GM12878 (cell line): ENCODE results near the gene FAM9C. TPM values are rescaled to one million over a fixed set of nuclear protein-coding genes. Genes with fewer than 3 reads are reported as not detected.
A peak's percentile ranks its signal among the peaks of the same experiment; 100 is the strongest.

Source experiments
- ATAC-seq: fragments of 200-7000 bp; cut with Tn5 transposase; 3 replicates; pipeline ENCODE4 v1.9.1; 2020; ENCODE audit warnings: mild to moderate bottlenecking, moderate library complexity
- BruUV-seq: library from RNA; stranded (reverse); fragments of 400-500 nt; replicated peaks from 2 replicates; lab custom pipeline; 2021; lab: Mats Ljungman, UMichigan
- CTCF ChIA-PET: fragments of 300-600 bp; sonication (Branson Sonifier 250); formaldehyde crosslinking; extraction: SDS; loops from one replicate; lab custom pipeline; 2021; ENCODE audit warnings: inconsistent platforms; lab: Yijun Ruan, JAX
- POLR2A ChIA-PET: fragments of 350-600 bp; formaldehyde crosslinking; extraction: SDS; loops from one replicate; lab custom pipeline; 2021; ENCODE audit warnings: inconsistent platforms; lab: Charles Lee
- RAD21 ChIA-PET: fragments of 300-600 bp; sonication (Branson Sonifier 250); formaldehyde crosslinking; loops from one replicate; lab custom pipeline; 2023; ENCODE audit warnings: antibody characterized with exemption; ENCODE audit not compliant: unreplicated experiment; lab: Charles Lee
- SMC1A ChIA-PET: fragments of 300-600 bp; sonication (Branson Sonifier 250); formaldehyde crosslinking; loops from one replicate; lab custom pipeline; 2023; ENCODE audit not compliant: unreplicated experiment, uncharacterized antibody; lab: Charles Lee
- DNase-seq: peaks from one replicate; pipeline ENCODE4 v3.0.0-alpha.2; 2011; ENCODE audit warnings: low read depth, low spot score
- FAIRE-seq: peaks from 3 replicates; lab custom pipeline; 2011; peaks lifted over from hg19 to GRCh38; lab: Jason Lieb, UNC
- H2AFZ ChIP-seq: 2 replicates; pipeline ENCODE4 v1.6.0; 2011; ENCODE audit warnings: low read depth, low read length, control low read depth; ENCODE audit not compliant: control insufficient read depth
- H3K27ac ChIP-seq: 2 replicates; pipeline ENCODE4 v1.5.1; 2011; ENCODE audit warnings: control low read depth; ENCODE audit not compliant: control insufficient read depth, insufficient read depth
- H3K27me3 ChIP-seq, 2 experiments: replicated peaks in 1 of 2; 2 replicates each; pipeline versions ENCODE4 v1.6.0 to v1.6.1; 2011; ENCODE audit warnings: low read length in 1 of 2; ENCODE audit not compliant: control insufficient read depth in 2 of 2, insufficient read depth in 2 of 2
- H3K36me3 ChIP-seq, 2 experiments: 2 replicates each; pipeline ENCODE4 v1.5.1; 2011; ENCODE audit warnings: low read length in 1 of 2; ENCODE audit not compliant: control insufficient read depth in 2 of 2, insufficient read depth in 2 of 2
- H3K4me1 ChIP-seq: 2 replicates; pipeline ENCODE4 v1.6.1; 2011; ENCODE audit warnings: mild to moderate bottlenecking, low read length, moderate library complexity, mixed read lengths; ENCODE audit not compliant: control insufficient read depth, insufficient read depth
- H3K4me2 ChIP-seq: 2 replicates; pipeline ENCODE4 v1.6.0; 2011; ENCODE audit warnings: control low read depth; ENCODE audit not compliant: control insufficient read depth, insufficient read depth
- H3K4me3 ChIP-seq: fragments of 200-600 bp; sonication (generic); 2 replicates; pipeline ENCODE4 v1.5.1; 2016
- H3K79me2 ChIP-seq: 2 replicates; pipeline ENCODE4 v1.6.0; 2011; ENCODE audit warnings: low read length; ENCODE audit not compliant: control insufficient read depth, insufficient read depth
- H3K9ac ChIP-seq: 2 replicates; pipeline ENCODE4 v1.8.0; 2011; ENCODE audit warnings: low read length, control low read depth, mixed read lengths; ENCODE audit not compliant: control insufficient read depth, insufficient read depth
- H3K9me3 ChIP-seq: replicated peaks from 3 replicates; pipeline ENCODE4 v1.5.1; 2011; ENCODE audit warnings: mild to moderate bottlenecking, low read length; ENCODE audit not compliant: control insufficient read depth, insufficient read depth
- H4K20me1 ChIP-seq: 2 replicates; pipeline ENCODE4 v1.6.0; 2011; ENCODE audit not compliant: control insufficient read depth, insufficient read depth
- CHD2 ChIP-seq: IDR thresholded peaks from 2 replicates; pipeline ENCODE4 v1.6.1; 2011; ENCODE audit warnings: low read depth, low read length, improper control_type of control experiment, borderline replicate concordance
- CREB1 ChIP-seq: IDR thresholded peaks from 2 replicates; pipeline ENCODE4 v1.6.1; 2012; ENCODE audit warnings: low read depth, mild to moderate bottlenecking, inconsistent platforms
- EED ChIP-seq: sonication (generic); IDR thresholded peaks from 2 replicates; pipeline ENCODE4 v1.6.1; 2016; ENCODE audit warnings: antibody characterized with exemption, low read depth
- EGR1 ChIP-seq, 2 experiments: IDR thresholded peaks; 1 replicate in 1 of 2; 2 replicates in 1 of 2; pipeline ENCODE4 v1.6.1; 2011 to 2012; ENCODE audit warnings: low read depth in 2 of 2, low read length in 2 of 2, borderline replicate concordance in 1 of 2, mild to moderate bottlenecking in 1 of 2, moderate library complexity in 1 of 2
- FOS ChIP-seq: IDR thresholded peaks from 3 replicates; pipeline ENCODE4 v1.6.1; 2011; ENCODE audit warnings: borderline replicate concordance; ENCODE audit not compliant: insufficient read length; ENCODE audit errors: extremely low read depth
- FOXM1 ChIP-seq: IDR thresholded peaks from 2 replicates; pipeline ENCODE4 v1.6.1; 2012; ENCODE audit warnings: low read depth, mild to moderate bottlenecking, inconsistent platforms, low read length, moderate library complexity
- GABPA ChIP-seq: IDR thresholded peaks from 2 replicates; pipeline ENCODE4 v1.6.1; 2014; ENCODE audit warnings: antibody characterized with exemption, low read depth, mild to moderate bottlenecking, inconsistent platforms
- GATAD2B ChIP-seq: fragments of 450-650 bp; conservative IDR thresholded peaks from 2 replicates; pipeline ENCODE4 v1.6.1; 2017; ENCODE audit warnings: low read depth, mild to moderate bottlenecking, moderate library complexity
- JUND ChIP-seq: IDR thresholded peaks from 2 replicates; pipeline ENCODE4 v1.6.1; 2012; ENCODE audit warnings: low read depth, mild to moderate bottlenecking, low read length, improper control_type of control experiment, moderate library complexity
- KLF5 ChIP-seq: fragments of 450-650 bp; IDR thresholded peaks from 2 replicates; pipeline ENCODE4 v1.6.1; 2014; ENCODE audit warnings: mild to moderate bottlenecking; ENCODE audit not compliant: partially characterized antibody
- MEF2A ChIP-seq: IDR thresholded peaks from 2 replicates; pipeline ENCODE4 v1.6.1; 2011; ENCODE audit warnings: low read depth, mild to moderate bottlenecking, low read length, moderate library complexity; ENCODE audit not compliant: insufficient read depth
- MTA3 ChIP-seq: IDR thresholded peaks from 2 replicates; pipeline ENCODE4 v1.6.1; 2012; ENCODE audit warnings: low read length, inconsistent platforms, borderline replicate concordance
- MYB ChIP-seq: fragments of 150-350 bp; IDR thresholded peaks from 2 replicates; pipeline ENCODE4 v1.6.1; 2014; ENCODE audit warnings: mild to moderate bottlenecking, low read depth, low read length, borderline replicate concordance
- NFXL1 ChIP-seq: fragments of 450-650 bp; IDR thresholded peaks from 2 replicates; pipeline ENCODE4 v1.6.1; 2017; ENCODE audit warnings: antibody characterized with exemption, mild to moderate bottlenecking, borderline replicate concordance
- YY1 ChIP-seq: IDR thresholded peaks from 2 replicates; pipeline ENCODE4 v1.6.1; 2011; ENCODE audit warnings: low read depth, mild to moderate bottlenecking, low read length
- WGBS: methylation state at CpG from one replicate; pipeline ENCODE4 v1.1.6; 2016; ENCODE audit warnings: low lambda C conversion rate; ENCODE audit not compliant: insufficient replicate concordance, insufficient coverage; ENCODE audit errors: missing lambda C conversion rate; 5-methylcytosine and 5-hydroxymethylcytosine counted together
- in situ Hi-C: fragments of 300-500 bp; cut with MboI; formaldehyde crosslinking; loops from 9 replicates; pipeline ENCODE4 v1.14.3; 2018; ENCODE audit warnings: mixed read lengths
- intact Hi-C: fragments of 100-400 bp; cut with micrococcal nuclease; formaldehyde crosslinking; loops from one replicate; pipeline ENCODE4 v1.14.2; 2022; ENCODE audit not compliant: unreplicated experiment
- polyA plus RNA-seq, 11 experiments: library from polyadenylated mRNA; depleted of rRNA in 4 of 11; unstranded in 6 of 11; stranded (reverse) in 5 of 11; fragments of >200 nt; fragmentation: Nextera tagmentation in 4 of 11; fragmentation: Illumina TruSeq in 1 of 11; extraction: Ambion mirVana in 4 of 11; extraction: Trizol in 1 of 11; gene quantifications; 1 replicate in 1 of 11; 2 replicates in 10 of 11; pipeline versions ENCODE4 v1.2.1 to v1.2.3, GENCODE V29; 2011 to 2016; ENCODE audit warnings: inconsistent platforms in 2 of 11, missing spikeins in 2 of 11, low read depth in 1 of 11
- total RNA-seq, 4 experiments: library from RNA; depleted of rRNA in 3 of 4; stranded (reverse); fragments of >200 nt in 3 of 4; fragmentation: Illumina TruSeq in 1 of 4; extraction: Trizol in 1 of 4; gene quantifications; 2 replicates each; pipeline versions ENCODE4 v1.2.1 to v1.2.3, GENCODE V29; 2013 to 2021
- TF ChIP-seq, protein P1 (sequence below), 3 experiments: IDR thresholded peaks in 2 of 3; conservative IDR thresholded peaks in 1 of 3; 2 replicates each; pipeline ENCODE4 v1.5.1; 2011; ENCODE audit warnings: low read depth in 3 of 3, low read length in 3 of 3, mild to moderate bottlenecking in 3 of 3, control low read depth in 2 of 3, moderate library complexity in 2 of 3, inconsistent platforms in 1 of 3, mixed read lengths in 1 of 3; ENCODE audit not compliant: control insufficient read depth in 2 of 3, insufficient read depth in 1 of 3; ENCODE audit errors: extremely low read depth in 1 of 3
- TF ChIP-seq, protein P2 (sequence below): fragments of 450-650 bp; IDR thresholded peaks from 2 replicates; pipeline ENCODE4 v1.6.1; 2016; ENCODE audit warnings: mild to moderate bottlenecking

FAM9C gene
- total and polyA plus RNA-seq, 10 of the 15 experiments (the other 5 are each of a cell fraction or from before 2014, with no cell fraction given): 0.01 to 0.03 TPM; not detected in 8

DNA sequence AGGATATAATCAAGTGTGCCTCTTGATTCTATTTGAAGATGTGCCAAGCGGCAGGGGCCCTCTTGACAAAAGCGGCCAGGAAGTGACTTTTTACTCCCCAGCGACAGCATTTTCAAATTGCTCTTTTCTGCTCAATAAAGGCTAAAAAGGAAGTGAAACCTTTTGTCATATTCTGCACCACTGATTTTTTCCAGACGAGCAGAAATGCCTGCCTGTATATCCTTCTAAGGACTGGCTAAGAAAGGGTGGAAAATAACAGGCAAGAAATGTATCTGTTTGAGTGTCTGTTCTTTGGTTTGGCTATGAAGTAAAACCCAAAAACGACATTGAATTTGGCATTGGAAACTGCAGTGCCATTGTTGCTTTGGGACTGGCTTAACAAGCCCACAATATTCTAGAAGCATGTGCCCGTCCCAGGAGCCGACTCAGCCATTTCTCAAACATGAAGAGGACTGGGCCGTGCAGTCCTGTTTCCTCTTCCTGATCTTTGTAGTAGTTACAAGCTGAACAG is 44.1 kb downstream of the FAM9C start:
- peak; percentile 47 for FAIRE-seq
- intact Hi-C loops (loop anchor here (1.0 to 10.0 kb wide), 5 partner anchors 14 to 487 kb away; no protein-coding TSS in a partner anchor), in situ Hi-C loops (loop anchor here (5.0 kb wide), 2 partner anchors 53 to 87 kb away; no protein-coding TSS in a partner anchor)
- H3K9ac ChIP-seq: peak overlapping the region; percentile 48
- H3K4me2 ChIP-seq: peak overlapping the region; percentile 72
- DNase-seq: peak; percentile 90
- POLR2A ChIA-PET: interaction anchor here (1.2 to 17.2 kb wide), 8 partner anchors 12 to 84 kb away, joined by 3 to 280 read pairs (median 10); no protein-coding TSS in a partner anchor
- SMC1A ChIA-PET: interaction anchor here (0.7 to 25.1 kb wide), 12 partner anchors 11 to 489 kb away, joined by 3 to 847 read pairs (median 6); partner anchors contain the start of gene TMSB4X
- no peaks in the 10 kb centered on the region; the same call in none of the 2 replicates for H3K79me2 ChIP-seq
- H3K27me3 ChIP-seq: no peaks in the 10 kb centered on the region
- RAD21 ChIA-PET: interaction anchor here (0.9 to 22.5 kb wide), 15 partner anchors 9 to 487 kb away, joined by 3 to 689 read pairs (median 10); partner anchors contain the start of gene TMSB4X
- H3K27ac ChIP-seq: peak overlapping the region; percentile 91
- peak; percentile 52 for ATAC-seq
- CTCF ChIA-PET: interaction anchor here (0.7 to 12.2 kb wide), 11 partner anchors 16 to 255 kb away, joined by 3 to 123 read pairs (median 7); no protein-coding TSS in a partner anchor
- H2AFZ ChIP-seq: no peak overlapping the region
- BruUV-seq: no TSS peak
- H3K9me3 ChIP-seq: no peaks in the 10 kb centered on the region
- H3K4me1 ChIP-seq: peaks cover 69% of the 10 kb centered on the region
- WGBS: 2% methylated on average over 8 of the region's 8 CpGs
- no peaks in the 10 kb centered on the region for H3K36me3 ChIP-seq
- H3K4me3 ChIP-seq: peak overlapping the region; percentile 9; the same call in 1 of the 2 replicates
- H4K20me1 ChIP-seq: no peaks in the 10 kb centered on the region
- 0 out of 2 replicates have a peak, but pooled peaks have one; percentile 35 for TF ChIP-seq MEF2A
- peak; percentile 44; the same call in 1 of the 2 replicates for TF ChIP-seq GABPA
- TF ChIP-seq MYB: no peak
- TF ChIP-seq KLF5: no peak
- TF ChIP-seq CREB1: peak; percentile 32; the same call in 1 of the 2 replicates
- TF ChIP-seq JUND: no peak
- peak; percentile 57; the same call in 1 of the 2 replicates for TF ChIP-seq YY1
- TF ChIP-seq, protein P1, sequence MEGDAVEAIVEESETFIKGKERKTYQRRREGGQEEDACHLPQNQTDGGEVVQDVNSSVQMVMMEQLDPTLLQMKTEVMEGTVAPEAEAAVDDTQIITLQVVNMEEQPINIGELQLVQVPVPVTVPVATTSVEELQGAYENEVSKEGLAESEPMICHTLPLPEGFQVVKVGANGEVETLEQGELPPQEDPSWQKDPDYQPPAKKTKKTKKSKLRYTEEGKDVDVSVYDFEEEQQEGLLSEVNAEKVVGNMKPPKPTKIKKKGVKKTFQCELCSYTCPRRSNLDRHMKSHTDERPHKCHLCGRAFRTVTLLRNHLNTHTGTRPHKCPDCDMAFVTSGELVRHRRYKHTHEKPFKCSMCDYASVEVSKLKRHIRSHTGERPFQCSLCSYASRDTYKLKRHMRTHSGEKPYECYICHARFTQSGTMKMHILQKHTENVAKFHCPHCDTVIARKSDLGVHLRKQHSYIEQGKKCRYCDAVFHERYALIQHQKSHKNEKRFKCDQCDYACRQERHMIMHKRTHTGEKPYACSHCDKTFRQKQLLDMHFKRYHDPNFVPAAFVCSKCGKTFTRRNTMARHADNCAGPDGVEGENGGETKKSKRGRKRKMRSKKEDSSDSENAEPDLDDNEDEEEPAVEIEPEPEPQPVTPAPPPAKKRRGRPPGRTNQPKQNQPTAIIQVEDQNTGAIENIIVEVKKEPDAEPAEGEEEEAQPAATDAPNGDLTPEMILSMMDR (IDR thresholded peaks at IDR 0.05 in 2 of 3, conservative IDR thresholded peaks at IDR 0.05 in 1 of 3; ENCODE audit: control insufficient read depth in 2 of 3, extremely low read depth in 1 of 3, insufficient read depth in 1 of 3, low read depth in 3 of 3, low read length in 3 of 3): no peak
- no peak for TF ChIP-seq FOS
- TF ChIP-seq, protein P2, sequence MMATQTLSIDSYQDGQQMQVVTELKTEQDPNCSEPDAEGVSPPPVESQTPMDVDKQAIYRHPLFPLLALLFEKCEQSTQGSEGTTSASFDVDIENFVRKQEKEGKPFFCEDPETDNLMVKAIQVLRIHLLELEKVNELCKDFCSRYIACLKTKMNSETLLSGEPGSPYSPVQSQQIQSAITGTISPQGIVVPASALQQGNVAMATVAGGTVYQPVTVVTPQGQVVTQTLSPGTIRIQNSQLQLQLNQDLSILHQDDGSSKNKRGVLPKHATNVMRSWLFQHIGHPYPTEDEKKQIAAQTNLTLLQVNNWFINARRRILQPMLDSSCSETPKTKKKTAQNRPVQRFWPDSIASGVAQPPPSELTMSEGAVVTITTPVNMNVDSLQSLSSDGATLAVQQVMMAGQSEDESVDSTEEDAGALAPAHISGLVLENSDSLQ: peak; percentile 16; the same call in 1 of the 2 replicates
- peak; percentile 44; the same call in 1 of the 2 replicates for TF ChIP-seq MTA3
- TF ChIP-seq EGR1 (IDR thresholded peaks at IDR 0.05; ENCODE audit: borderline replicate concordance in 1 of 2, low read depth in 2 of 2, low read length in 2 of 2): 0 out of 3 replicates have a peak, but pooled peaks of 1 of the 2 experiments have one; percentile 32
- TF ChIP-seq EED: peak; percentile 93
- no peak; the same call in 1 of the 2 replicates for TF ChIP-seq CHD2
- no peak for TF ChIP-seq NFXL1
- TF ChIP-seq FOXM1: peak; percentile 66
- TF ChIP-seq GATAD2B: no peak
